Hematopoietic multipotent progenitor cell treated with erythropoietin and hydrocortisone succinate and interleukin-3 and kit ligand, for 6 days (in vitro differentiated cells): ENCODE data around the gene OLIG3.

Experiments used
- DNase-seq: peaks from one replicate; pipeline ENCODE4 v3.0.0-alpha.2; 2015

The OLIG3 gene

GRCh38 chr6:137495703-137496336, 1.6 kb upstream of the OLIG3 start:
- no peak for DNase-seq

- no peak for DNase-seq
Measured at GRCh38 chr6:137494988-137495702, 951 bp upstream of the OLIG3 start.

- DNase-seq, result no peak
Measured at GRCh38 chr6:137493218-137494038, 766 bp downstream of the OLIG3 start.

GRCh38 chr6:137492289-137493217, 1.6 kb downstream of the OLIG3 start:
- DNase-seq, result no peak

GRCh38 chr6:137491478-137491877, 2.7 kb downstream of the OLIG3 start:
- no peak for DNase-seq

GRCh38 chr6:137490961-137491360, 3.2 kb downstream of the OLIG3 start:
- no peak for DNase-seq

GRCh38 chr6:137490006-137490905, 3.9 kb downstream of the OLIG3 start:
- no peak for DNase-seq

- no peak for DNase-seq
Measured at GRCh38 chr6:137489046-137490005, 4.9 kb downstream of the OLIG3 start.

- DNase-seq, result no peak
Measured at GRCh38 chr6:137488150-137489045, 5.8 kb downstream of the OLIG3 start.

- no peak for DNase-seq
Measured at GRCh38 chr6:137487869-137488149, 6.4 kb downstream of the OLIG3 start.

GRCh38 chr6:137487181-137487868, 6.9 kb downstream of the OLIG3 start:
- DNase-seq, result no peak

GRCh38 chr6:137486416-137486815, 7.8 kb downstream of the OLIG3 start:
- no peak for DNase-seq

GRCh38 chr6:137480431-137480830, 13.8 kb downstream of the OLIG3 start:
- DNase-seq, result no peak

GRCh38 chr6:137475103-137475502, 19.1 kb downstream of the OLIG3 start:
- no peak for DNase-seq

- DNase-seq, result no peak
Measured at GRCh38 chr6:137473598-137473997, 20.6 kb downstream of the OLIG3 start.

- no peak for DNase-seq
Measured at GRCh38 chr6:137472641-137473137, 21.5 kb downstream of the OLIG3 start.

GRCh38 chr6:137471986-137472385, 22.2 kb downstream of the OLIG3 start:
- DNase-seq, result no peak

GRCh38 chr6:137471497-137471896, 22.7 kb downstream of the OLIG3 start:
- no peak for DNase-seq

GRCh38 chr6:137467211-137467610, 27.0 kb downstream of the OLIG3 start:
- no peak for DNase-seq
